ENCODE measurements around the gene FNTB.

- TF ChIP-seq CTCF (IDR thresholded peaks at IDR 0.05; ENCODE audit: low read depth, low read length) = no peak
- TF ChIP-seq EZH2phosphoT487 (IDR thresholded peaks at IDR 0.05; ENCODE audit: low read depth) = no peak
Measured at GRCh38 chr14:65038966-65039365, 52.3 kb downstream of the FNTB start.
